Endothelial cell of umbilical vein (primary cell): Measurements from ENCODE around the gene CEP128.

Source experiments
- CTCF ChIP-seq, 2 donors: IDR thresholded peaks; 1 replicate in 1 of 2; 2 replicates in 1 of 2; pipeline ENCODE4 v1.5.1; 2011; ENCODE audit warnings: low read length in 2 of 2, mild to moderate bottlenecking in 2 of 2, moderate library complexity in 2 of 2, control low read depth in 1 of 2, inconsistent platforms in 1 of 2, low read depth in 1 of 2; ENCODE audit not compliant: insufficient read depth in 1 of 2; ENCODE audit errors: extremely low read depth in 1 of 2
- EZH2 ChIP-seq: IDR thresholded peaks from 2 replicates; pipeline ENCODE4 v1.6.1; 2012; ENCODE audit warnings: borderline replicate concordance, low read depth, mild to moderate bottlenecking, moderate library complexity, low read length, inconsistent platforms; ENCODE audit not compliant: severe bottlenecking
- FOS ChIP-seq: IDR thresholded peaks from 2 replicates; pipeline ENCODE4 v1.6.1; 2011; ENCODE audit warnings: mild to moderate bottlenecking, low read length, moderate library complexity, borderline replicate concordance; ENCODE audit not compliant: insufficient read depth
- TF ChIP-seq, protein P1 (sequence below): IDR thresholded peaks from 2 replicates; pipeline ENCODE4 v1.6.1; 2011; ENCODE audit not compliant: insufficient read depth, insufficient read length

DNA sequence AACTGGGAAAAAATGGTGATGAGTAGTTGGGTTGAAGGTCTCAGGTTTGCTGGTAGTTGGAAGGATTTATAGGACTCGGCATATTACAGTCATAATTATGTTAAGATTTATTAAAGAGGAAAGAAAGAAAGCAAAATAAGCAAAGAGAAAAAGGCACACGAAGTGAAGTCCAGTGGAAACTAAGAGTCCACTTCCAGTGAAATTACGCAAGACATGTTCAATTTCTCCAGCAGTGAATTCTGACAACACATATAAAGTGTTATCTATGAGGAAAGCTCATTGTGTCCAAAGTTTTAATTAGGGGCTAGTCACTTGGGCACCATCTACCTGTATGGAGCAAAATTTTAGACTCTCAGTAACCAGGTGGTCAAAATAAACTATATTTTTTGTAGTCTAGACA, 143.3 kb downstream of the CEP128 start:
- TF ChIP-seq CTCF (IDR thresholded peaks at IDR 0.05; ENCODE audit: extremely low read depth in 1 of 2, insufficient read depth in 1 of 2, low read depth in 1 of 2, low read length in 2 of 2): no peak
- no peak for TF ChIP-seq EZH2
- TF ChIP-seq FOS: no peak
- TF ChIP-seq, protein P1, sequence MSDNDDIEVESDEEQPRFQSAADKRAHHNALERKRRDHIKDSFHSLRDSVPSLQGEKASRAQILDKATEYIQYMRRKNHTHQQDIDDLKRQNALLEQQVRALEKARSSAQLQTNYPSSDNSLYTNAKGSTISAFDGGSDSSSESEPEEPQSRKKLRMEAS: no peak
